Measurements from ENCODE around the gene SLC22A8. TPM values are rescaled to one million over a fixed set of nuclear protein-coding genes. Genes with fewer than 3 reads are reported as not detected.

SLC22A8 gene
- total and polyA plus RNA-seq, 5 donors: not detected

DNA sequence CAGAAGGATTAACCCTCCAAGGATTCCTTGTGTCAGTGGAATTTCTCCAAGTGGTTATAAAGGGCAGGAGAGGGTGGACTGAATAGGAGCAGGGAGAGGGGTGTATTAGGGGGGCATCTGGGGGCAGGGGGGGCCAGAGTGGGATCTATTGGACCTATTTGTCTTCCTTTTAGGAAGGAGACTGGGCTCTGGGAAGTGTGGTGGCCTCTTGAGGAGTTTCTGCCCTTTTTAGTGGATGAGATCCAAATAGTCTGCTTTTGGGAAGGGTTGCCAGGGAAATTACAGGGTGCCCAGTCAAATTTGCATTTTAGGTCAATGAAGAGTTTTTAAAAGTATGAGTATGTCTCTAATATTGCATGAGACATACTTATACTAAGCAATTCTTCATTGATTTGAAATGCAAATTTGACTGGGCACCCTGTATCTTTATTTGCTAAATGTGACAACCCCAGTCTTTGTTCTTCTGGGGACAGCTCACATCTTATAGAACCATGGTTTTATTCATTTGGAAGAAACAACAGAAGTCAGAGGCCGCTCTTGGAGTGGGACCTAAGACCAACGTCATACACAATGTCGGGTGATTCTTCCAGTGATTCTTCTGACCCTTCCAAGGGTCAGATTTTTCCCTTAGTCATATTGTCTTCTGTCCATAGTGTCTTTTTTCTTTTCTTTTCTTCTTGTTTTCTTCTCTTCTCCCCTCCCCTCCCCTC lies 30.4 kb downstream of the SLC22A8 start:
- Histone ChIP-seq H3K27ac (ENCODE audit: low read length) (no peak overlapping the region), H3K4me1 (ENCODE audit: control insufficient read depth, insufficient read depth, low read length) (no peaks in the 10 kb centered on the region), H3K27me3 (ENCODE audit: control insufficient read depth, insufficient read depth) (no peaks in the 10 kb centered on the region), H3K4me3 (ENCODE audit: low read length) (no peak overlapping the region), H3K9me3 (ENCODE audit: control insufficient read depth, low read length) (no peaks in the 10 kb centered on the region)
- WGBS: 83% methylated on average over 3 of the region's 3 CpGs
- intact Hi-C loops (cut with DNase I): no loop called here
- ATAC-seq: no peak
- DNase-seq: no peak

DNA sequence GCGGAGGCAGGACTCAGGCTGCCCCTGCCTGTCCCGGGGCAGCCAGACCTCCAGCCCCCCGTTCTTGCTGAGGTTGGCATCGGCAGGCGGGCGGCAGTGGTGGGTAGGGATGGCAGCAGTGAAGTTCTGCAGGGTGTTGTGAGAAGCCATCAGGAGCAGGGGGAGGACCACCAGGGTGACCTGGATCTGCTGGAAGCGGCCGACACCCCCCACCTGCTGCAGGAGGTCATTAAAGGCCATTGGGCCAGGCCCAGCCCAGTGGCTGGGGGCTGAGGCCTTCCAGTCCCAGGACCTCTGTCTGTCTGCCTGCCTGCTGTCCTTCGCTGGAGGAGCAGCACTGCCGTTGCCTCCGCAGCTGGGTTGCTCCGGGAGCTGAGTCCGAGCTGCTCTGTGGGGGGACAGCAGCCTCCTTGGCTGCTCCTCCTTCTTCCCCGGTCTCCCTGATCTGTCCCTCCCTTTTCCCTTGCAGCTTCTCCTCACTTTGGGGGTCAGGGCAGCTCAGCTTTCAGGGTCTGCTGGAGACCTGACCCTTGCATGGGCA lies 31.1 kb downstream of the SLC22A8 start, which contains the start of gene SLC22A6:
Gene SLC22A6 (minus strand): TSS at position 517 of the 541 bp plus-strand sequence. CDS start 277 bp downstream, at position 240.
- Histone ChIP-seq H3K9me3 (ENCODE audit: control insufficient read depth, low read length) (no peaks in the 10 kb centered on the region), H3K27me3 (ENCODE audit: control insufficient read depth, insufficient read depth) (no peaks in the 10 kb centered on the region), H3K4me1 (ENCODE audit: control insufficient read depth, insufficient read depth, low read length) (no peaks in the 10 kb centered on the region), H3K27ac (ENCODE audit: low read length) (no peak within 1 kb of the TSS), H3K4me3 (ENCODE audit: low read length) (no peak within 1 kb of the TSS)
- ATAC-seq (no peak), DNase-seq (no peak)
- WGBS: 60% methylated on average over 14 of the region's 14 CpGs
- intact Hi-C loops (cut with DNase I): no loop called here

DNA sequence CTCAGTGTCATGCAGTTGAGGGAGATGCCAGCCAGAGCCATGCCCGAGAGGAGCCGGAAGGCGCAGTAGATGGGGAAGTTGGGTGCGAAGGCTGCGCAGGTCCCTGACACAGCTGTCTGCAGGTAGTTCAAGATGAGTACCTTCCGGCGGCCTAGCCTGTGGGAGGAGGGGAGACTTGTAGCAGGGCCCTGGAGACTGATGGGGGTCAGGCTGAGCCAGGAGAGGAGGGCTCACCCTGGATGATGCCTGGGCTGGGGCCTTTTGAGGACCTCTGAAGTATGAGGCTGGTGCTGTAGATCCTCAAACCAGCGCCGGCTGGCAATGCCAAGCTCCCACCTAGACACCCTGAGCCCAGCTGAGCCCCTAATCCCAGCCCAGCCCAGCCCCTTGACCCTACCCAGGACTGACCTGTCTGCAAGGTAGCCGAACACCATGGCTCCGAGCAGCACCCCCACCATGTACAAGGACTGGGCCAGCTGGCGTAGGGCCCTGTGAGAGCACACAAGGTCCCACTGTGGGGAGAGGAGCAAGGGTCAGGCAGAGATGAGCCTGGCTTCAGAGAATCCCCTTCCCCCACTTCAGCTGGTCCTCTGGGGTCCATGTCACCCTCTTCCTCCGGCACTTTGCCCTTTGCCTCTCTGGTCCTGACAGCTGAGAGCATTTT lies 32.0 kb downstream of the SLC22A8 start:
- no peaks in the 10 kb centered on the region for H3K27me3 ChIP-seq (ENCODE audit: control insufficient read depth, insufficient read depth)
- no peaks in the 10 kb centered on the region for H3K4me1 ChIP-seq (ENCODE audit: control insufficient read depth, insufficient read depth, low read length)
- H3K27ac ChIP-seq (ENCODE audit: low read length): no peak overlapping the region
- no peaks in the 10 kb centered on the region for H3K9me3 ChIP-seq (ENCODE audit: control insufficient read depth, low read length)
- H3K4me3 ChIP-seq (ENCODE audit: low read length): no peak overlapping the region
- DNase-seq (no peak), ATAC-seq (peak in 1 of 2 donors; percentile 20)
- 84% methylated on average over 13 of the region's 13 CpGs for WGBS
- intact Hi-C loops (cut with DNase I): no loop called here

GRCh38 chr11:62981743-62982142 lies 33.9 kb downstream of the SLC22A8 start:
- Histone ChIP-seq H3K4me3 (ENCODE audit: low read length) (no peak overlapping the region), H3K4me1 (ENCODE audit: control insufficient read depth, insufficient read depth, low read length) (no peaks in the 10 kb centered on the region), H3K27me3 (ENCODE audit: control insufficient read depth, insufficient read depth) (no peaks in the 10 kb centered on the region), H3K27ac (ENCODE audit: low read length) (no peak overlapping the region), H3K9me3 (ENCODE audit: control insufficient read depth, low read length) (no peaks in the 10 kb centered on the region)
- DNase-seq: no peak
- intact Hi-C loops (cut with DNase I): no loop called here
- ATAC-seq: no peak
- 81% methylated on average over 7 of the region's 7 CpGs for WGBS

- 24% methylated on average over 1 of the region's 1 CpG for WGBS
- Histone ChIP-seq H3K4me1 (ENCODE audit: control insufficient read depth, insufficient read depth, low read length) (no peaks in the 10 kb centered on the region), H3K9me3 (ENCODE audit: control insufficient read depth, low read length) (no peaks in the 10 kb centered on the region), H3K27me3 (ENCODE audit: control insufficient read depth, insufficient read depth) (no peaks in the 10 kb centered on the region), H3K4me3 (ENCODE audit: low read length) (no peak overlapping the region), H3K27ac (ENCODE audit: low read length) (no peak overlapping the region)
- ATAC-seq (no peak), DNase-seq (no peak)
- intact Hi-C loops (cut with DNase I): no loop called here
Observed at GRCh38 chr11:62980133-62980760, 35.4 kb downstream of the SLC22A8 start.

- Histone ChIP-seq H3K27ac (ENCODE audit: low read length) (no peak overlapping the region), H3K27me3 (ENCODE audit: control insufficient read depth, insufficient read depth) (no peaks in the 10 kb centered on the region), H3K4me1 (ENCODE audit: control insufficient read depth, insufficient read depth, low read length) (no peaks in the 10 kb centered on the region), H3K9me3 (ENCODE audit: control insufficient read depth, low read length) (no peaks in the 10 kb centered on the region), H3K4me3 (ENCODE audit: low read length) (no peak overlapping the region)
- DNase-seq (no peak), ATAC-seq (no peak)
- intact Hi-C loops (cut with DNase I): no loop called here
- WGBS: 83% methylated on average over 5 of the region's 5 CpGs
Observed at GRCh38 chr11:62976109-62976508, 39.5 kb downstream of the SLC22A8 start.

GRCh38 chr11:62974848-62975522 lies 40.7 kb downstream of the SLC22A8 start:
- Histone ChIP-seq H3K27ac (ENCODE audit: low read length) (no peak overlapping the region), H3K4me3 (ENCODE audit: low read length) (no peak overlapping the region), H3K27me3 (ENCODE audit: control insufficient read depth, insufficient read depth) (no peaks in the 10 kb centered on the region), H3K9me3 (ENCODE audit: control insufficient read depth, low read length) (no peaks in the 10 kb centered on the region), H3K4me1 (ENCODE audit: control insufficient read depth, insufficient read depth, low read length) (no peaks in the 10 kb centered on the region)
- peak; percentile 58 to 84 (median 80) for DNase-seq
- intact Hi-C loops (cut with DNase I): no loop called here
- WGBS: 10% methylated on average over 9 of the region's 9 CpGs
- peak; percentile 80 to 83 for ATAC-seq

DNA sequence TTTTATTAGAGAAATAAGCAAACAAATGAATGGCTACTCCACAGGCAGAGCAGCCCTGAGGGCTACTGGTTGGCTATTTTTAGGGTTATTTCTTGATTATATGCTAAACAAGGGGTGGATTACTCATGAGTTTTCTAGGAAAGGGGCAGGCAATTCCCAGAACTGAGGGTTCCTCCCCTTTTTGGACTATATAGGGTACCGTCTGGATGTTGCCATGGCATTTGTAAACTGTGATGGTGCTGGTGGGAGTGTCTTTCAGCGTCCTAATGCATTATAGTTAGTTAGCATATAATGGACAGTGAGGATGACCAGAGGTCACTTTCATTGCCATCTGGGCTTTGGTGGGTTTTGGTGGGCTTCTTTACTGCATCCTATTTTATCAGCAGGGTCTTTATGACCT lies 50.1 kb downstream of the SLC22A8 start:
- intact Hi-C loops (cut with DNase I): no loop called here
- no peaks in the 10 kb centered on the region for H3K9me3 ChIP-seq (ENCODE audit: control insufficient read depth, low read length)
- no peaks in the 10 kb centered on the region for H3K27me3 ChIP-seq (ENCODE audit: control insufficient read depth, insufficient read depth)
- H3K4me1 ChIP-seq (ENCODE audit: control insufficient read depth, insufficient read depth, low read length): no peaks in the 10 kb centered on the region
- no peak overlapping the region for H3K27ac ChIP-seq (ENCODE audit: low read length)
- DNase-seq: no peak
- no peak for ATAC-seq
- 41% methylated on average over 2 of the region's 2 CpGs for WGBS
- H3K4me3 ChIP-seq (ENCODE audit: low read length): no peak overlapping the region

DNA sequence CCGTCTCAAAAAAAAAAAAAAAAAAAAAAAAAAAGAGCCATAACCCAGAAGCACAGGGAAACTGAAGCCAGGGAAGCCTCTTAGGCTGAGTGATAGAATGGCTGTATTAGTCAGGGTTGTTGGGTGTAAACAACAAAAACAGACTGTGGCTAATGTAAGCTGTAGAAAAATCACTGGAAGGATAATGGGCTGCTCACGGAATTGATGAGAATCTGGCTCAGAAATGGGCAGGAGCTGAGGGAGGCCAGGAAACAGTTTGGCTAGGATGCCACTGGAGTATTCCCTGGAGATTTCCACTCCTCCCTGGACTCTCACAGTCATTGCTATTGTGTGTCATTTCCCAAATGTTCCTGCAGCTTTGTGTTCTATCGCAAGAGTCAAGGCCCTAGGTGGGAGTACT lies 53.2 kb downstream of the SLC22A8 start:
- intact Hi-C loops (cut with DNase I): no loop called here
- WGBS: 62% methylated on average over 3 of the region's 3 CpGs
- H3K27me3 ChIP-seq (ENCODE audit: control insufficient read depth, insufficient read depth): no peaks in the 10 kb centered on the region
- no peak for ATAC-seq
- no peak overlapping the region for H3K27ac ChIP-seq (ENCODE audit: low read length)
- no peak overlapping the region for H3K4me3 ChIP-seq (ENCODE audit: low read length)
- H3K9me3 ChIP-seq (ENCODE audit: control insufficient read depth, low read length): no peaks in the 10 kb centered on the region
- no peaks in the 10 kb centered on the region for H3K4me1 ChIP-seq (ENCODE audit: control insufficient read depth, insufficient read depth, low read length)
- no peak for DNase-seq

DNA sequence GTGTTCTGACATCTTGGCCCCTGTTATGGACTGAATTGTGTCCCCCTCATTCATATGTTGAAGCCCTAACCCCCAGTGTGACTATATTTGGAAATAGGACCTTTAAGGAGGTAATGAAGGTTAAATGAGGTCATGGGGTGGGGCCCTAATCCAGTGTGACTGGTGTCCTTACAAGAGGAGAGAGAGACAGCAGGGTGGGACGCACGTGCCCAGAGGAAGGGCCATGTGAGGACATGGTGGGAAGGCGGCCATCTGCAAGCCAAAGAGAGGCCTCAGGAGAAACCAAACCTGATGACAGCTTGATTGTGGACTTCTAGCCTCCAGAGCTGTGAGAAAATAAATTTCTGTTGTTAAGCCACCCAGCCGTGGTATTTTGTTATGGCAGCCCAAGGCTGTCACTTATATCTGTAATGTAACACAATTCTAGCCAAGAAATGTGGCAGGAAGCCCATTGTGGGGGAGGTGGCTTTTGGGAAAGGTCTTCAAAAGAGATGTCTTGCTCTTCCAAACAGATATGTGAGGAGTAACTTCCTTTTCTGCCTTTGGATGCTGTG lies 54.5 kb downstream of the SLC22A8 start:
- H3K4me1 ChIP-seq (ENCODE audit: control insufficient read depth, insufficient read depth, low read length): no peaks in the 10 kb centered on the region
- 54% methylated on average over 4 of the region's 4 CpGs for WGBS
- intact Hi-C loops (cut with DNase I): no loop called here
- H3K4me3 ChIP-seq (ENCODE audit: low read length): no peak overlapping the region
- ATAC-seq: no peak
- DNase-seq: no peak
- no peaks in the 10 kb centered on the region for H3K27me3 ChIP-seq (ENCODE audit: control insufficient read depth, insufficient read depth)
- no peak overlapping the region for H3K27ac ChIP-seq (ENCODE audit: low read length)
- no peaks in the 10 kb centered on the region for H3K9me3 ChIP-seq (ENCODE audit: control insufficient read depth, low read length)
